ENCODE data around the gene RASAL3. TPM values are rescaled to one million over a fixed set of nuclear protein-coding genes. Genes with fewer than 3 reads are reported as not detected.

The RASAL3 gene
- total and polyA plus RNA-seq, 2 donors (not counting 1 experiment from before 2014, with no cell fraction given), result not detected

DNA sequence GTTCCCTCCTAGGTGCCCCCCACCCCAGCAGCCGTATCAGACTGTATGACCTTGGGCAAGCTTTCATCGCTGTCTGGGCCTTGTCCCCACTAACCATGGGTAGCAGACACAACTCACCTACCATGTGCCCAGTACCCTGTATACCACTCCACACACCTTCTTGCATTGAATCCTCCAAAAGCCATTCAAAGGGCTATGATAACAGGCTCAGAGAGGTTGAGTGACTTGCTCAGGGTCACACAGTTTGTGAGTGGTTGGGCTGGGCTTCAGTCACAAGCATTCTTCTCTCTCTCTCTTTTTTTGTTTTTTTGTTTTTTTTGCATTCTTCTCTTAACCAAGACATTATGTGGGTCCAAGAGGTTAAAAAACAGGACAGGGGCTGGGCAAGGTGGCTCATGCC lies 2.6 kb downstream of the RASAL3 start:
- Histone ChIP-seq H3K4me1 (ENCODE audit: control insufficient read depth, extremely low read depth, insufficient read depth, low read length) (no peaks in the 10 kb centered on the region), H2AFZ (ENCODE audit: low read length) (no peak overlapping the region), H3K27me3 (ENCODE audit: control insufficient read depth, insufficient read depth, low read length) (peaks cover 17% of the 10 kb centered on the region), H4K20me1 (ENCODE audit: control insufficient read depth, extremely low read depth, insufficient read depth, low read length) (no peaks in the 10 kb centered on the region), H3K27ac (ENCODE audit: insufficient read depth, low read length) (no peak overlapping the region), H3K36me3 (ENCODE audit: control insufficient read depth, insufficient read depth, low read length) (no peaks in the 10 kb centered on the region), H3K79me2 (ENCODE audit: control insufficient read depth, insufficient read depth, low read length) (no peaks in the 10 kb centered on the region), H3K4me2 (ENCODE audit: extremely low read depth, insufficient read depth, low read length) (no peak overlapping the region), H3K9ac (ENCODE audit: insufficient read depth, low read length) (no peak overlapping the region), H3K9me3 (ENCODE audit: control insufficient read depth, insufficient read depth, low read depth, low read length) (no peaks in the 10 kb centered on the region), H3K4me3 (replicated peaks in 1 of 4; ENCODE audit: control extremely low read depth in 1 of 4, insufficient read depth in 1 of 4, low read depth in 3 of 4, low read length in 4 of 4) (no peak overlapping the region)
- TF ChIP-seq EZH2 (IDR thresholded peaks at IDR 0.05; ENCODE audit: low read length, missing control alignments) (no peak), CTCF (conservative IDR thresholded peaks at IDR 0.05 in 1 of 2, IDR thresholded peaks at IDR 0.05 in 1 of 2; ENCODE audit: low read depth in 1 of 2, low read length in 2 of 2) (no peak)
- DNase-seq (ENCODE audit: low read depth in 2 of 2), result no peak

DNA sequence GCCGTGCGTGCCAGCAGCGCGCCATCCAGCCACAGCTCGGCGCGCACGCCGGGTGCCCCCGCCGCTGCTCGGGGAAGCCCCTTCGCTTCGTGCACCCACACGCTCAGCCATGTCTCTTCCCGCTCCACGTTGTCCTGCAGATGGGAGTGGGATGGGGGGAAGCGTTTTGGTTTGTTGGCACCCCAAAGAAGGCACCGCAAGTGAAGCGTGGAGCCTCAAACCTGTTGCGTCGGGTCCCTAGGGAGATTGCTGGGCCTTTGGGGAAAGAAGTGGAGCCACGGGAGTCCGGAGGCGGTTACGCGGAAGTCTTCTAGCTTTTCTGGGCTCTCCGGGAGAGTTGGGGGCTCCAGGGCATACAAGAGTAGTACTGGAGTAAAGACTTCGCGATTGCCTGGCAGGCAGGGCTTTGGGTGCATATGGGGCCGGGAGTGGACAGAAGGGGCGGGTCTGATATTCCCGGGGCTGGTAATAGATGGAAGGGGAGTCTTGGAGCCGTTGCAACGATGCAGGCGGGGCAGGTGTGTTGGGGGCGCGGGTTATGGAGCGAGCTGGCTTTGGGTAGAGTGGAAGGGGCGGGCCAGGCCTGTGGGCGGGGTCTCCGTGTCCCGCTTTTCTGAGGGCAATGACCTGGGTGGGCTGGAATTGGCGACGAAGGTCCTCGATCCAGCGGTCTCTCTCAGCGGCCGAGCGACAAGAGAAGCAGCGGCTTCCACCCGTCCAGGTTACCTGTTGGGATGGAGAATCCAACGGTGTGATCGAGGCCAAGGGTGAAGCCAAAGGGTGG lies 6.5 kb downstream of the RASAL3 start:
- Histone ChIP-seq H3K4me3 (replicated peaks in 1 of 4; ENCODE audit: control extremely low read depth in 1 of 4, insufficient read depth in 1 of 4, low read depth in 3 of 4, low read length in 4 of 4) (no peak overlapping the region), H3K27ac (ENCODE audit: insufficient read depth, low read length) (no peak overlapping the region), H3K27me3 (ENCODE audit: control insufficient read depth, insufficient read depth, low read length) (peaks cover 32% of the 10 kb centered on the region), H4K20me1 (ENCODE audit: control insufficient read depth, extremely low read depth, insufficient read depth, low read length) (no peaks in the 10 kb centered on the region), H3K79me2 (ENCODE audit: control insufficient read depth, insufficient read depth, low read length) (no peaks in the 10 kb centered on the region), H2AFZ (ENCODE audit: low read length) (no peak overlapping the region), H3K4me2 (ENCODE audit: extremely low read depth, insufficient read depth, low read length) (no peak overlapping the region), H3K9me3 (ENCODE audit: control insufficient read depth, insufficient read depth, low read depth, low read length) (no peaks in the 10 kb centered on the region), H3K4me1 (ENCODE audit: control insufficient read depth, extremely low read depth, insufficient read depth, low read length) (peaks cover 3% of the 10 kb centered on the region), H3K9ac (ENCODE audit: insufficient read depth, low read length) (no peak overlapping the region), H3K36me3 (ENCODE audit: control insufficient read depth, insufficient read depth, low read length) (no peaks in the 10 kb centered on the region)
- DNase-seq (ENCODE audit: low read depth in 2 of 2), result no peak
- TF ChIP-seq EZH2 (IDR thresholded peaks at IDR 0.05; ENCODE audit: low read length, missing control alignments), result peak; percentile 65
- TF ChIP-seq CTCF (conservative IDR thresholded peaks at IDR 0.05 in 1 of 2, IDR thresholded peaks at IDR 0.05 in 1 of 2; ENCODE audit: low read depth in 1 of 2, low read length in 2 of 2), result no peak

DNA sequence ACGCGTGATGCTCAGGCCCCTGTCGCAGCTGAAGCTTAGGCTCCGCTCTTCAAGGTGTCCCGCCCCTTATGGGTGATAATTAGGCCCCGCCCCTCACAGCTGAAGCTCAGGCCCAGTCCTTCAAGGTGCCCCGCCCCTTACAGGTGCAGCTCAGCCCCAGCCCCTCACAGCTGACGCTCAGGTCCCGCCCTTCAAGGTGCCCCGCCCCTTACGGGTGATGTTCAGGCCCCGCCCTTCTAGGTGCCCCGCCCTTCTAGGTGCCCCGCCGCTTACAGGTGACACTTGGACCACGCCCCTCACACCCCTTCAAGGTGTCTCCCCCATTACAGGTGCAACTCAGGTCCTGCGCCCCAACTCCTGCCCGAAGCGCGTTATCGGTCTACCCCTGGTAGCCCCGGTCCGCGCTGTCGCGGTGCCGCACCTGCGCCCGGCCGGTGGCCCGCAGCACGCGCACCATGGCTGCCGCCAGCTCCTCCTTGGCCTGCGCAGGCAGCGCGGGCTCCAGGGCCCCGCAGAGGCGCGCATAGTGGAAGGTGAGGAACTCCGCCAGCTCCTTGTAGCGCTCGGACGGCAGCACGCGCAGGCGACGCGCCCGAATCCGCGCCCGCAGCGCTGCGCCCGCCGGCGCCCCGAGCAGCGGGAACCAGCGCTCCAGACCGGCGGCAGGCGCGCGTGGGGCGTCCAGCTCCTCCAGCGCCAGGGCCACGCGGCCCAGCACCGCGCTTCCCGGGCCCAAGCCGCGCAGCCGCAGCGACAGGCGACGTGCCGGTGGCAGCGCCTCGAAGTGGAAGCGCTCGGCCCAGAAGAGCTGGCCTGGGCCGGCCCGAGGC lies 7.3 kb downstream of the RASAL3 start:
- DNase-seq (ENCODE audit: low read depth in 2 of 2), result no peak
- peaks cover 32% of the 10 kb centered on the region for H3K27me3 ChIP-seq (ENCODE audit: control insufficient read depth, insufficient read depth, low read length)
- H3K4me2 ChIP-seq (ENCODE audit: extremely low read depth, insufficient read depth, low read length), result no peak overlapping the region

More for the DNA sequence above, 7.3 kb downstream of the RASAL3 start:
- Histone ChIP-seq H3K9ac (ENCODE audit: insufficient read depth, low read length) (no peak overlapping the region), H3K4me3 (replicated peaks in 1 of 4; ENCODE audit: control extremely low read depth in 1 of 4, insufficient read depth in 1 of 4, low read depth in 3 of 4, low read length in 4 of 4) (no peak overlapping the region), H3K9me3 (ENCODE audit: control insufficient read depth, insufficient read depth, low read depth, low read length) (no peaks in the 10 kb centered on the region), H3K27ac (ENCODE audit: insufficient read depth, low read length) (no peak overlapping the region), H3K79me2 (ENCODE audit: control insufficient read depth, insufficient read depth, low read length) (no peaks in the 10 kb centered on the region), H4K20me1 (ENCODE audit: control insufficient read depth, extremely low read depth, insufficient read depth, low read length) (no peaks in the 10 kb centered on the region), H3K4me1 (ENCODE audit: control insufficient read depth, extremely low read depth, insufficient read depth, low read length) (peaks cover 7% of the 10 kb centered on the region), H2AFZ (ENCODE audit: low read length) (no peak overlapping the region), H3K36me3 (ENCODE audit: control insufficient read depth, insufficient read depth, low read length) (no peaks in the 10 kb centered on the region)
- TF ChIP-seq EZH2 (IDR thresholded peaks at IDR 0.05; ENCODE audit: low read length, missing control alignments) (peak; percentile 25), CTCF (conservative IDR thresholded peaks at IDR 0.05 in 1 of 2, IDR thresholded peaks at IDR 0.05 in 1 of 2; ENCODE audit: low read depth in 1 of 2, low read length in 2 of 2) (no peak)

Data from fibroblast of lung (primary cell).